ENCODE measurements around the gene PRELP.

GRCh38 chr1:203492748-203493130 is 17.1 kb downstream of the PRELP start:
- TF ChIP-seq CTCF (IDR thresholded peaks at IDR 0.05; ENCODE audit: low read depth, low read length) (no peak), MAX (IDR thresholded peaks at IDR 0.05; ENCODE audit: low read depth, low read length) (no peak), POLR2A (IDR thresholded peaks at IDR 0.05; ENCODE audit: extremely low read depth, insufficient read length) (no peak)

All from NB4 (cell line).